Measurements from ENCODE around the gene MYO5B.

MYO5B gene

DNA sequence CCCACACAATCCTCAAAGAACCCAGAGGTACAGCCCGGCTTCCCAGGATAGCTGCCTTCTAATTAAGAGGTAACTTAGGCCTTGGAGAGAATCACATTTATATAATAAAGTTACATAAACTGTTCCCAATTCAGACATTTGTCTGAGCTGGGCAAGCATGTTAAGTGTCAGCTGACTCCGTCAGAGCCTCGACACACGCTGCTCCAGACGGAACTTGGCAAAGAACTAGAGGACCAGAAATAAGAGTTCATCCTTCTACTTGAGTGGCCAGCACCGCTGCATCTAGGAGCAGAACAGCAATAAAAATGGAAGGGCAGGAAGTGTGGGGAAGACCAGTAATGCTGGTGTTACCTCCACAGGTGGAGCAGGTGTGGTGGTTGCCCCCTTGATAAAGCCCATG lies 80.5 kb downstream of the MYO5B start:
- Histone ChIP-seq H3K4me3 (ENCODE audit: control insufficient read depth in 1 of 7, extremely low read depth in 1 of 7, insufficient read depth in 4 of 7, low read depth in 2 of 7, low read length in 6 of 7) (no peak overlapping the region), H3K27me3 (replicated peaks in 2 of 5; ENCODE audit: control insufficient read depth in 4 of 5, insufficient read depth in 5 of 5, low read length in 4 of 5) (peaks cover 0 to 29% (median 7%) of the 10 kb centered on the region in 5 experiments), H3K4me1 (ENCODE audit: control extremely low read depth in 1 of 4, control insufficient read depth in 4 of 4, insufficient read depth in 4 of 4, low read length in 3 of 4) (no peaks in the 10 kb centered on the region), H3K27ac (ENCODE audit: insufficient read depth in 1 of 2, low read depth in 1 of 2, low read length in 2 of 2, poor library complexity in 1 of 2, severe bottlenecking in 2 of 2) (no peak overlapping the region), H3K9me3 (ENCODE audit: control extremely low read depth in 1 of 5, control insufficient read depth in 4 of 5, insufficient read depth in 2 of 5, low read depth in 1 of 5, low read length in 4 of 5) (no peaks in the 10 kb centered on the region), H3K36me3 (ENCODE audit: control insufficient read depth in 4 of 4, insufficient read depth in 4 of 4, low read length in 3 of 4) (no peaks in the 10 kb centered on the region)
- POLR2A ChIA-PET, result no interaction called here
- CTCF ChIA-PET, result no interaction called here
- no peak for DNase-seq
- WGBS (ENCODE audit: insufficient coverage), result 87% methylated on average over 5 of the region's 6 CpGs

DNA sequence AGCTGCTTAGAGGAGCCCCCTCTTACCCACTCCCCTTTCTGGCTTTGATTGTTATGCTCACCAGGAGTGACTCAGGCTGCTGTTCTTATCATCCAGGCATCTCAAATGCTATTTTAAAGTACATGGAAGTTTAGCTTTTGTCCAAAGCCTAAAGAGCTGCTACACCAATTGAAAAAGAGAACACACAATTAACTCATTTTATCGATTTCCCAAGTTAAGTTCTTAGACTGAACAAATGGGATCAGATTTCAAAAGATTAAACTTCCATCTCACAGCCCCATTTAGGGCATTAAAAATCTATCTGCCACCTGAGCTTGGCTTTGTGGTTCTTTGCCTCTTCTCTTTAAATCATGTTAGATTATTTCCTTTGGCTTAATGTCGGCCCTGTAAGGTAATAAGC lies 81.2 kb downstream of the MYO5B start:
- no peaks in the 10 kb centered on the region for H3K9me3 ChIP-seq (ENCODE audit: control extremely low read depth in 1 of 5, control insufficient read depth in 4 of 5, insufficient read depth in 2 of 5, low read depth in 1 of 5, low read length in 4 of 5)
- H3K27ac ChIP-seq (ENCODE audit: insufficient read depth in 1 of 2, low read depth in 1 of 2, low read length in 2 of 2, poor library complexity in 1 of 2, severe bottlenecking in 2 of 2), result no peak overlapping the region
- no peak for DNase-seq
- POLR2A ChIA-PET, result no interaction called here
- WGBS (ENCODE audit: insufficient coverage), result 63% methylated on average over 1 of the region's 2 CpGs
- CTCF ChIA-PET, result no interaction called here
- peaks cover 0 to 29% (median 7%) of the 10 kb centered on the region in 5 experiments for H3K27me3 ChIP-seq (replicated peaks in 2 of 5; ENCODE audit: control insufficient read depth in 4 of 5, insufficient read depth in 5 of 5, low read length in 4 of 5)
- H3K4me1 ChIP-seq (ENCODE audit: control extremely low read depth in 1 of 4, control insufficient read depth in 4 of 4, insufficient read depth in 4 of 4, low read length in 3 of 4), result no peaks in the 10 kb centered on the region
- no peaks in the 10 kb centered on the region for H3K36me3 ChIP-seq (ENCODE audit: control insufficient read depth in 4 of 4, insufficient read depth in 4 of 4, low read length in 3 of 4)
- no peak overlapping the region for H3K4me3 ChIP-seq (ENCODE audit: control insufficient read depth in 1 of 7, extremely low read depth in 1 of 7, insufficient read depth in 4 of 7, low read depth in 2 of 7, low read length in 6 of 7)

GRCh38 chr18:50111398-50111797 lies 83.5 kb downstream of the MYO5B start:
- H3K4me3 ChIP-seq (ENCODE audit: control insufficient read depth in 1 of 7, extremely low read depth in 1 of 7, insufficient read depth in 4 of 7, low read depth in 2 of 7, low read length in 6 of 7), result no peak overlapping the region
- no peaks in the 10 kb centered on the region for H3K4me1 ChIP-seq (ENCODE audit: control extremely low read depth in 1 of 4, control insufficient read depth in 4 of 4, insufficient read depth in 4 of 4, low read length in 3 of 4)
- peak in 1 of 3 donors; percentile 1 for DNase-seq
- no peaks in the 10 kb centered on the region for H3K9me3 ChIP-seq (ENCODE audit: control extremely low read depth in 1 of 5, control insufficient read depth in 4 of 5, insufficient read depth in 2 of 5, low read depth in 1 of 5, low read length in 4 of 5)
- ChIA-PET POLR2A (no interaction called here), CTCF (no interaction called here)
- WGBS (ENCODE audit: insufficient coverage), result no CpG with 5 or more reads among the region's 1 CpG
- H3K27ac ChIP-seq (ENCODE audit: insufficient read depth in 1 of 2, low read depth in 1 of 2, low read length in 2 of 2, poor library complexity in 1 of 2, severe bottlenecking in 2 of 2), result no peak overlapping the region
- no peaks in the 10 kb centered on the region for H3K36me3 ChIP-seq (ENCODE audit: control insufficient read depth in 4 of 4, insufficient read depth in 4 of 4, low read length in 3 of 4)
- H3K27me3 ChIP-seq (replicated peaks in 2 of 5; ENCODE audit: control insufficient read depth in 4 of 5, insufficient read depth in 5 of 5, low read length in 4 of 5), result peaks cover 0 to 31% (median 5%) of the 10 kb centered on the region in 5 experiments

GRCh38 chr18:50107468-50107977 lies 87.4 kb downstream of the MYO5B start:
- Histone ChIP-seq H3K4me3 (ENCODE audit: control insufficient read depth in 1 of 7, extremely low read depth in 1 of 7, insufficient read depth in 4 of 7, low read depth in 2 of 7, low read length in 6 of 7) (no peak overlapping the region), H3K27ac (ENCODE audit: insufficient read depth in 1 of 2, low read depth in 1 of 2, low read length in 2 of 2, poor library complexity in 1 of 2, severe bottlenecking in 2 of 2) (no peak overlapping the region), H3K36me3 (ENCODE audit: control insufficient read depth in 4 of 4, insufficient read depth in 4 of 4, low read length in 3 of 4) (no peaks in the 10 kb centered on the region), H3K27me3 (replicated peaks in 2 of 5; ENCODE audit: control insufficient read depth in 4 of 5, insufficient read depth in 5 of 5, low read length in 4 of 5) (peaks cover 0 to 15% (median 0%) of the 10 kb centered on the region in 5 experiments), H3K4me1 (ENCODE audit: control extremely low read depth in 1 of 4, control insufficient read depth in 4 of 4, insufficient read depth in 4 of 4, low read length in 3 of 4) (no peaks in the 10 kb centered on the region), H3K9me3 (ENCODE audit: control extremely low read depth in 1 of 5, control insufficient read depth in 4 of 5, insufficient read depth in 2 of 5, low read depth in 1 of 5, low read length in 4 of 5) (no peaks in the 10 kb centered on the region)
- ChIA-PET POLR2A (no interaction called here), CTCF (no interaction called here)
- DNase-seq, result no peak
- 92% methylated on average over 2 of the region's 2 CpGs for WGBS (ENCODE audit: insufficient coverage)

- H3K27ac ChIP-seq (ENCODE audit: insufficient read depth in 1 of 2, low read depth in 1 of 2, low read length in 2 of 2, poor library complexity in 1 of 2, severe bottlenecking in 2 of 2), result no peak overlapping the region
- no peak overlapping the region for H3K4me3 ChIP-seq (ENCODE audit: control insufficient read depth in 1 of 7, extremely low read depth in 1 of 7, insufficient read depth in 4 of 7, low read depth in 2 of 7, low read length in 6 of 7)
- ChIA-PET CTCF (interaction anchor here (0.5 kb wide), 1 partner anchor 52 kb away, joined by 3 read pairs; no protein-coding TSS in a partner anchor), POLR2A (no interaction called here)
- no peaks in the 10 kb centered on the region for H3K9me3 ChIP-seq (ENCODE audit: control extremely low read depth in 1 of 5, control insufficient read depth in 4 of 5, insufficient read depth in 2 of 5, low read depth in 1 of 5, low read length in 4 of 5)
- H3K36me3 ChIP-seq (ENCODE audit: control insufficient read depth in 4 of 4, insufficient read depth in 4 of 4, low read length in 3 of 4), result no peaks in the 10 kb centered on the region
- DNase-seq, result no peak
- peaks cover 0 to 4% (median 0%) of the 10 kb centered on the region in 5 experiments for H3K27me3 ChIP-seq (replicated peaks in 2 of 5; ENCODE audit: control insufficient read depth in 4 of 5, insufficient read depth in 5 of 5, low read length in 4 of 5)
- H3K4me1 ChIP-seq (ENCODE audit: control extremely low read depth in 1 of 4, control insufficient read depth in 4 of 4, insufficient read depth in 4 of 4, low read length in 3 of 4), result no peaks in the 10 kb centered on the region
- no CpG with 5 or more reads among the region's 1 CpG for WGBS (ENCODE audit: insufficient coverage)
These were observed 89.9 kb downstream of the MYO5B start for GRCh38 chr18:50105027-50105426.

GRCh38 chr18:50104421-50104820 lies 90.5 kb downstream of the MYO5B start:
- Histone ChIP-seq H3K27ac (ENCODE audit: insufficient read depth in 1 of 2, low read depth in 1 of 2, low read length in 2 of 2, poor library complexity in 1 of 2, severe bottlenecking in 2 of 2) (no peak overlapping the region), H3K4me3 (ENCODE audit: control insufficient read depth in 1 of 7, extremely low read depth in 1 of 7, insufficient read depth in 4 of 7, low read depth in 2 of 7, low read length in 6 of 7) (no peak overlapping the region), H3K9me3 (ENCODE audit: control extremely low read depth in 1 of 5, control insufficient read depth in 4 of 5, insufficient read depth in 2 of 5, low read depth in 1 of 5, low read length in 4 of 5) (no peaks in the 10 kb centered on the region), H3K36me3 (ENCODE audit: control insufficient read depth in 4 of 4, insufficient read depth in 4 of 4, low read length in 3 of 4) (no peaks in the 10 kb centered on the region), H3K27me3 (replicated peaks in 2 of 5; ENCODE audit: control insufficient read depth in 4 of 5, insufficient read depth in 5 of 5, low read length in 4 of 5) (peaks cover 0 to 2% (median 0%) of the 10 kb centered on the region in 5 experiments), H3K4me1 (ENCODE audit: control extremely low read depth in 1 of 4, control insufficient read depth in 4 of 4, insufficient read depth in 4 of 4, low read length in 3 of 4) (no peaks in the 10 kb centered on the region)
- CTCF ChIA-PET, result no interaction called here
- POLR2A ChIA-PET, result no interaction called here
- no CpG with 5 or more reads among the region's 3 CpGs for whole genome bisulfite sequencing (ENCODE audit: insufficient coverage)
- DNase-seq, result no peak

GRCh38 chr18:50099725-50100407 lies 95.1 kb downstream of the MYO5B start:
- Histone ChIP-seq H3K27ac (ENCODE audit: insufficient read depth in 1 of 2, low read depth in 1 of 2, low read length in 2 of 2, poor library complexity in 1 of 2, severe bottlenecking in 2 of 2) (no peak overlapping the region), H3K4me3 (ENCODE audit: control insufficient read depth in 1 of 7, extremely low read depth in 1 of 7, insufficient read depth in 4 of 7, low read depth in 2 of 7, low read length in 6 of 7) (no peak overlapping the region), H3K36me3 (ENCODE audit: control insufficient read depth in 4 of 4, insufficient read depth in 4 of 4, low read length in 3 of 4) (no peaks in the 10 kb centered on the region), H3K9me3 (ENCODE audit: control extremely low read depth in 1 of 5, control insufficient read depth in 4 of 5, insufficient read depth in 2 of 5, low read depth in 1 of 5, low read length in 4 of 5) (no peaks in the 10 kb centered on the region), H3K27me3 (replicated peaks in 2 of 5; ENCODE audit: control insufficient read depth in 4 of 5, insufficient read depth in 5 of 5, low read length in 4 of 5) (peaks cover 0 to 2% (median 0%) of the 10 kb centered on the region in 5 experiments), H3K4me1 (ENCODE audit: control extremely low read depth in 1 of 4, control insufficient read depth in 4 of 4, insufficient read depth in 4 of 4, low read length in 3 of 4) (no peaks in the 10 kb centered on the region)
- POLR2A ChIA-PET, result no interaction called here
- no peak for DNase-seq
- CTCF ChIA-PET, result interaction anchor here (0.7 kb wide), 1 partner anchor 64 kb away, joined by 3 read pairs; no protein-coding TSS in a partner anchor
- 100% methylated on average over 2 of the region's 4 CpGs for WGBS (ENCODE audit: insufficient coverage)
